Measurements from ENCODE around the gene DNER. TPM values are rescaled to one million over a fixed set of nuclear protein-coding genes. Genes with fewer than 3 reads are reported as not detected.

The DNER gene
- total and polyA plus RNA-seq, 10 of the 15 experiments (the other 5 are each of a cell fraction or from before 2014, with no cell fraction given), result 0.04 to 0.08 (median 0.07) TPM; not detected in 7

DNA sequence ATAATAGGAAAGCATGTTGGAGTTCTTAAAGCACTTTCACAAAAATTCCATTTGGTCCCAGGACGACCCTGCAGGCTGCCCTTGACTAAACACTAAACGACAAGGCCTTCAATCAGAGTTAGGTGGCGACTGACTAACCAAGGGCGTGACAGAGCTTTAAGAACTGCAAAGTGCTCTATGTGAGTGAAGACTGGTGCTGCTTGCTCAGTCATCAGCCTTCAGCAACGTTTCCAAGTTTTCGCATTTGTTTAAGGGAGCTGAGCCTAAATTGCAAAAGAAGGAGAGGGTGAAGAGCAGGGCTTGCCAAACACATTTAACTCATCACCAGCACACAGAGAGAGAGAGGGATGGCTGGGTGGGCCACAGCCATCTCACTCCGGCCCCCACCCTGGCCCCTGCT lies 238.6 kb downstream of the DNER start (continued):
- no peak for TF ChIP-seq BACH1 (IDR thresholded peaks at IDR 0.05; ENCODE audit: borderline replicate concordance)

DNA sequence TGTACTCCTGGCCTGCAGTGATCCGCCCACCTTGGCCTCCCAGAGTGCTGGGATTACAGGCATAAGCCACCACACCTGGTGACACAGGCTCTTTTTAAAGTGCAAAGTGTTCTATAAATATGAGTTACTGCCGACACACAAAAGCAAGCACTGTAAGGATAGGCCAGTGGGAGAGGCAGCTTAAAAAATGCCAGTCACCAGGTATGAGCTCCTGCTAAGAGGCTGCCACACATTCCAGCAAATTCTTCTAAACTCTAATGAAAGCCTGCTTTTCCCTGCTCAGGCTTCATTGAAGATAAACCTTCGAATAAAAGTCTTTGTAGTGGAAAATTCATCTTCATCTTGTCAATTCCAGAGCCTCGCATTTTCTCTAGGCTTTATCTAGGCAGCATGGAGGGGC lies 240.2 kb downstream of the DNER start:
- CTCF ChIA-PET, result no interaction called here
- DNase-seq (ENCODE audit: low read depth, low spot score) (no peak), FAIRE-seq (no peak), ATAC-seq (no peak)
- SMC1A ChIA-PET (ENCODE audit: uncharacterized antibody, unreplicated experiment), result no interaction called here
- Histone ChIP-seq H3K27me3 (replicated peaks in 1 of 2; ENCODE audit: control insufficient read depth in 2 of 2, insufficient read depth in 2 of 2, low read length in 1 of 2) (no peaks in the 10 kb centered on the region), H4K20me1 (ENCODE audit: control insufficient read depth, insufficient read depth) (no peaks in the 10 kb centered on the region), H3K4me3 (no peak overlapping the region), H2AFZ (ENCODE audit: control insufficient read depth, low read depth, low read length) (no peak overlapping the region), H3K9ac (ENCODE audit: control insufficient read depth, insufficient read depth, low read length) (no peak overlapping the region), H3K9me3 (replicated peaks; ENCODE audit: control insufficient read depth, insufficient read depth, low read length) (no peaks in the 10 kb centered on the region), H3K36me3 (ENCODE audit: control insufficient read depth in 2 of 2, insufficient read depth in 2 of 2, low read length in 1 of 2) (no peaks in the 10 kb centered on the region), H3K79me2 (ENCODE audit: control insufficient read depth, insufficient read depth, low read length) (no peaks in the 10 kb centered on the region), H3K4me2 (ENCODE audit: control insufficient read depth, insufficient read depth) (no peak overlapping the region), H3K4me1 (ENCODE audit: control insufficient read depth, insufficient read depth, low read length) (no peaks in the 10 kb centered on the region), H3K27ac (ENCODE audit: control insufficient read depth, insufficient read depth) (no peak overlapping the region)
- no TSS peak for BruUV-seq (replicated peaks)
- in situ Hi-C loops (cut with MboI) (no loop called here), intact Hi-C loops (cut with micrococcal nuclease; ENCODE audit: unreplicated experiment) (no loop called here)
- POLR2A ChIA-PET, result no interaction called here
- TF ChIP-seq TCF7 (IDR thresholded peaks at IDR 0.05; ENCODE audit: borderline replicate concordance) (no peak), NFIC (IDR thresholded peaks at IDR 0.05; ENCODE audit: low read depth, low read length) (no peak), EGR1 (IDR thresholded peaks at IDR 0.05; ENCODE audit: borderline replicate concordance in 1 of 2, low read depth in 2 of 2, low read length in 2 of 2) (no peak), TCF12 (IDR thresholded peaks at IDR 0.05; ENCODE audit: low read depth, low read length) (no peak), POLR2A (IDR thresholded peaks at IDR 0.05; ENCODE audit: low read depth, low read length) (no peak), SUZ12 (IDR thresholded peaks at IDR 0.05; ENCODE audit: unreplicated experiment) (no peak), NR2F1 (conservative IDR thresholded peaks at IDR 0.05) (no peak), CEBPB (IDR thresholded peaks at IDR 0.05; ENCODE audit: borderline replicate concordance in 1 of 2, low read depth in 2 of 2, low read length in 2 of 2) (no peak), SIX5 (IDR thresholded peaks at IDR 0.05; ENCODE audit: low read depth, low read length, severe bottlenecking) (no peak), FOS (IDR thresholded peaks at IDR 0.05; ENCODE audit: borderline replicate concordance, extremely low read depth, insufficient read length) (no peak), MYB (IDR thresholded peaks at IDR 0.05; ENCODE audit: borderline replicate concordance, low read depth, low read length) (no peak), SREBF1 (IDR thresholded peaks at IDR 0.05; ENCODE audit: low read length) (no peak), RAD21 (IDR thresholded peaks at IDR 0.05; ENCODE audit: insufficient read depth, low read depth, low read length) (no peak), BACH1 (IDR thresholded peaks at IDR 0.05; ENCODE audit: borderline replicate concordance) (no peak)
- TF ChIP-seq, protein P1, sequence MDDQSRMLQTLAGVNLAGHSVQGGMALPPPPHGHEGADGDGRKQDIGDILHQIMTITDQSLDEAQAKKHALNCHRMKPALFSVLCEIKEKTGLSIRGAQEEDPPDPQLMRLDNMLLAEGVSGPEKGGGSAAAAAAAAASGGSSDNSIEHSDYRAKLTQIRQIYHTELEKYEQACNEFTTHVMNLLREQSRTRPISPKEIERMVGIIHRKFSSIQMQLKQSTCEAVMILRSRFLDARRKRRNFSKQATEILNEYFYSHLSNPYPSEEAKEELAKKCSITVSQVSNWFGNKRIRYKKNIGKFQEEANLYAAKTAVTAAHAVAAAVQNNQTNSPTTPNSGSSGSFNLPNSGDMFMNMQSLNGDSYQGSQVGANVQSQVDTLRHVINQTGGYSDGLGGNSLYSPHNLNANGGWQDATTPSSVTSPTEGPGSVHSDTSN (IDR thresholded peaks at IDR 0.05; ENCODE audit: insufficient replicate concordance, low read depth, low read length), result no peak
- TF ChIP-seq, protein P2, sequence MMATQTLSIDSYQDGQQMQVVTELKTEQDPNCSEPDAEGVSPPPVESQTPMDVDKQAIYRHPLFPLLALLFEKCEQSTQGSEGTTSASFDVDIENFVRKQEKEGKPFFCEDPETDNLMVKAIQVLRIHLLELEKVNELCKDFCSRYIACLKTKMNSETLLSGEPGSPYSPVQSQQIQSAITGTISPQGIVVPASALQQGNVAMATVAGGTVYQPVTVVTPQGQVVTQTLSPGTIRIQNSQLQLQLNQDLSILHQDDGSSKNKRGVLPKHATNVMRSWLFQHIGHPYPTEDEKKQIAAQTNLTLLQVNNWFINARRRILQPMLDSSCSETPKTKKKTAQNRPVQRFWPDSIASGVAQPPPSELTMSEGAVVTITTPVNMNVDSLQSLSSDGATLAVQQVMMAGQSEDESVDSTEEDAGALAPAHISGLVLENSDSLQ (IDR thresholded peaks at IDR 0.05), result no peak
- TF ChIP-seq, protein P3, sequence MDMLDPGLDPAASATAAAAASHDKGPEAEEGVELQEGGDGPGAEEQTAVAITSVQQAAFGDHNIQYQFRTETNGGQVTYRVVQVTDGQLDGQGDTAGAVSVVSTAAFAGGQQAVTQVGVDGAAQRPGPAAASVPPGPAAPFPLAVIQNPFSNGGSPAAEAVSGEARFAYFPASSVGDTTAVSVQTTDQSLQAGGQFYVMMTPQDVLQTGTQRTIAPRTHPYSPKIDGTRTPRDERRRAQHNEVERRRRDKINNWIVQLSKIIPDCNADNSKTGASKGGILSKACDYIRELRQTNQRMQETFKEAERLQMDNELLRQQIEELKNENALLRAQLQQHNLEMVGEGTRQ (IDR thresholded peaks at IDR 0.05; ENCODE audit: borderline replicate concordance, low read depth, low read length), result no peak
- TF ChIP-seq, protein P4, sequence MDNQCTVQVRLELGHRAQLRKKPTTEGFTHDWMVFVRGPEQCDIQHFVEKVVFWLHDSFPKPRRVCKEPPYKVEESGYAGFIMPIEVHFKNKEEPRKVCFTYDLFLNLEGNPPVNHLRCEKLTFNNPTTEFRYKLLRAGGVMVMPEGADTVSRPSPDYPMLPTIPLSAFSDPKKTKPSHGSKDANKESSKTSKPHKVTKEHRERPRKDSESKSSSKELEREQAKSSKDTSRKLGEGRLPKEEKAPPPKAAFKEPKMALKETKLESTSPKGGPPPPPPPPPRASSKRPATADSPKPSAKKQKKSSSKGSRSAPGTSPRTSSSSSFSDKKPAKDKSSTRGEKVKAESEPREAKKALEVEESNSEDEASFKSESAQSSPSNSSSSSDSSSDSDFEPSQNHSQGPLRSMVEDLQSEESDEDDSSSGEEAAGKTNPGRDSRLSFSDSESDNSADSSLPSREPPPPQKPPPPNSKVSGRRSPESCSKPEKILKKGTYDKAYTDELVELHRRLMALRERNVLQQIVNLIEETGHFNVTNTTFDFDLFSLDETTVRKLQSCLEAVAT (IDR thresholded peaks at IDR 0.05), result no peak
- TF ChIP-seq, protein P5, sequence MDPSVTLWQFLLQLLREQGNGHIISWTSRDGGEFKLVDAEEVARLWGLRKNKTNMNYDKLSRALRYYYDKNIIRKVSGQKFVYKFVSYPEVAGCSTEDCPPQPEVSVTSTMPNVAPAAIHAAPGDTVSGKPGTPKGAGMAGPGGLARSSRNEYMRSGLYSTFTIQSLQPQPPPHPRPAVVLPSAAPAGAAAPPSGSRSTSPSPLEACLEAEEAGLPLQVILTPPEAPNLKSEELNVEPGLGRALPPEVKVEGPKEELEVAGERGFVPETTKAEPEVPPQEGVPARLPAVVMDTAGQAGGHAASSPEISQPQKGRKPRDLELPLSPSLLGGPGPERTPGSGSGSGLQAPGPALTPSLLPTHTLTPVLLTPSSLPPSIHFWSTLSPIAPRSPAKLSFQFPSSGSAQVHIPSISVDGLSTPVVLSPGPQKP (IDR thresholded peaks at IDR 0.05; ENCODE audit: low read depth, low read length), result no peak
- 27% methylated on average over 4 of the region's 4 CpGs for WGBS (ENCODE audit: insufficient coverage, insufficient replicate concordance, low lambda C conversion rate, missing lambda C conversion rate)
- RAD21 ChIA-PET (ENCODE audit: unreplicated experiment), result no interaction called here
